Kidney (tissue), 14 donors: ENCODE results near the gene HNF4A. TPM values are rescaled to one million over a fixed set of nuclear protein-coding genes. Genes with fewer than 3 reads are reported as not detected.

Experiments used
- DNase-seq, 5 donors: peaks; one replicate each; pipeline ENCODE4 v3.0.0-alpha.2; 2013 to 2020
- FAIRE-seq: peaks from 2 replicates; lab custom pipeline; 2012; peaks lifted over from hg19 to GRCh38; lab: Jason Lieb, UNC
- H3K27ac ChIP-seq, 2 donors: one replicate each; pipeline ENCODE4 v1.7.0; 2013; ENCODE audit warnings: low read depth in 2 of 2, low read length in 2 of 2, inconsistent platforms in 1 of 2
- H3K27me3 ChIP-seq: one replicate; pipeline ENCODE4 v1.7.1; 2013; ENCODE audit warnings: low read length, inconsistent platforms; ENCODE audit not compliant: control insufficient read depth, insufficient read depth
- H3K36me3 ChIP-seq, 3 donors: one replicate each; pipeline versions ENCODE4 v1.7.0 to v1.7.1; 2013; ENCODE audit warnings: low read length in 3 of 3, control low read depth in 1 of 3, inconsistent platforms in 1 of 3; ENCODE audit not compliant: insufficient read depth in 3 of 3, control insufficient read depth in 2 of 3
- H3K4me1 ChIP-seq, 3 donors: one replicate each; pipeline versions ENCODE4 v1.7.0 to v1.7.1; 2013; ENCODE audit warnings: low read length in 3 of 3, inconsistent platforms in 1 of 3, low read depth in 1 of 3; ENCODE audit not compliant: control insufficient read depth in 2 of 3, insufficient read depth in 2 of 3
- H3K4me3 ChIP-seq, 3 donors: one replicate each; pipeline versions ENCODE4 v1.7.0 to v1.8.1; 2013; ENCODE audit warnings: low read length in 3 of 3, control low read depth in 1 of 3, inconsistent platforms in 1 of 3
- H3K9ac ChIP-seq, 3 donors: one replicate each; pipeline versions ENCODE4 v1.7.0 to v1.7.1; 2013; ENCODE audit warnings: low read length in 3 of 3, control low read depth in 1 of 3, inconsistent platforms in 1 of 3
- H3K9me3 ChIP-seq, 3 donors: one replicate each; pipeline versions ENCODE4 v1.7.0 to v1.7.1; 2013; ENCODE audit warnings: low read length in 3 of 3, control low read depth in 1 of 3, inconsistent platforms in 1 of 3; ENCODE audit not compliant: control insufficient read depth in 2 of 3, insufficient read depth in 1 of 3
- CTCF ChIP-seq: IDR thresholded peaks from 3 replicates; pipeline ENCODE4 v1.5.1; 2012; ENCODE audit warnings: mild to moderate bottlenecking, moderate library complexity, borderline replicate concordance; ENCODE audit not compliant: insufficient read depth; ENCODE audit errors: extremely low read depth
- intact Hi-C: fragments of 100-400 bp; cut with DNase I; formaldehyde crosslinking; loops from one replicate; pipeline ENCODE4 v1.11.1; 2022
- polyA plus RNA-seq: library from polyadenylated mRNA; stranded (reverse); fragments of 350-450 nt; fragmentation: Illumina TruSeq; extraction: RNeasy Lipid Tissue Mini Kit (QIAGEN cat#74804); gene quantifications from one replicate; pipeline ENCODE4 v1.2.3, GENCODE V29; 2014; ENCODE audit warnings: low read depth, low replicate concordance; ENCODE audit not compliant: insufficient read depth
- total RNA-seq: library from RNA; stranded (reverse); fragmentation: NEBNext Ultra II Directional; extraction: Animal tissue kit (Norgen Biotek cat#: 25700); gene quantifications from one replicate; pipeline ENCODE4 v1.2.1, GENCODE V29; 2021
- donor health status: control.
- donor health status: control.
- donor health status: control.
- donor health status: control.
- donor health status: control.
- donor health status: DM: yes; HTN: yes; CAD: no.
- donor health status: Normal renal cell carcinoma (clear cell type).

HNF4A gene
- total and polyA plus RNA-seq, 2 donors from 2014 or later: 26.0 to 42.1 TPM

- Histone ChIP-seq H3K27me3 (no peaks in the 10 kb centered on the region), H3K9ac (no peak overlapping the region), H3K4me1 (peaks cover 0 to 5% (median 0%) of the 10 kb centered on the region in 3 donors), H3K9me3 (no peaks in the 10 kb centered on the region), H3K27ac (peak overlapping the region; percentile 30 to 51), H3K4me3 (no peak overlapping the region), H3K36me3 (no peaks in the 10 kb centered on the region)
- FAIRE-seq: no peak
- DNase-seq: peak in 3 of 5 donors; percentile 30 to 68 (median 55)
- intact Hi-C loops: no loop called here
- TF ChIP-seq CTCF: no peak
Observed at GRCh38 chr20:44433751-44434538, 78.4 kb downstream of the HNF4A start.

GRCh38 chr20:44435630-44436335 is 80.3 kb downstream of the HNF4A start:
- Histone ChIP-seq H3K9me3 (no peaks in the 10 kb centered on the region), H3K27ac (no peak overlapping the region), H3K36me3 (no peaks in the 10 kb centered on the region), H3K4me3 (no peak overlapping the region), H3K4me1 (peaks cover 0 to 5% (median 0%) of the 10 kb centered on the region in 3 donors), H3K27me3 (no peaks in the 10 kb centered on the region), H3K9ac (no peak overlapping the region)
- intact Hi-C loops: no loop called here
- TF ChIP-seq CTCF: no peak
- FAIRE-seq: no peak
- no peak for DNase-seq

- H3K9ac ChIP-seq: no peak overlapping the region
- FAIRE-seq (no peak), DNase-seq (no peak)
- no peaks in the 10 kb centered on the region for H3K9me3 ChIP-seq
- H3K4me3 ChIP-seq: no peak overlapping the region
- intact Hi-C loops: no loop called here
- H3K36me3 ChIP-seq: no peaks in the 10 kb centered on the region
- TF ChIP-seq CTCF: no peak
- H3K27ac ChIP-seq: no peak overlapping the region
- peaks cover 0 to 5% (median 0%) of the 10 kb centered on the region in 3 donors for H3K4me1 ChIP-seq
- no peaks in the 10 kb centered on the region for H3K27me3 ChIP-seq
Observed at GRCh38 chr20:44436393-44436792, 80.9 kb downstream of the HNF4A start.
